Stimulated activated CD8-positive, alpha-beta memory T cell treated with anti-CD3 and anti-CD28 coated beads, Interleukin-15, amount 100 ng/mL, for 24 hours (primary cell): Measurements from ENCODE around the gene LIPG.
"Not testable (repeated sequence)": the region's sequence is repeated elsewhere in the genome, so short reads cannot be mapped to it uniquely, and the experiment has no call there.

Experiments
- DNase-seq: peaks from one replicate; pipeline ENCODE4 v3.0.0-alpha.2; 2020; ENCODE audit warnings: low read depth

Gene LIPG

GRCh38 chr18:49561289-49562193 lies at the start of gene LIPG:
Gene LIPG, plus strand, starts transcription at chr18:49562057. Its CDS starts 252 bp downstream, at chr18:49562309.
- DNase-seq, result no peak

GRCh38 chr18:49512876-49513275 lies 49.0 kb upstream of the LIPG start:
- not testable (repeated sequence) for DNase-seq

- DNase-seq, result no peak
Observed at GRCh38 chr18:49514577-49514976, 47.3 kb upstream of the LIPG start.

- not testable (repeated sequence) for DNase-seq
Observed at GRCh38 chr18:49515003-49515402, 46.9 kb upstream of the LIPG start.

GRCh38 chr18:49515516-49515915 lies 46.3 kb upstream of the LIPG start:
- no peak for DNase-seq

- DNase-seq, result no peak
Observed at GRCh38 chr18:49517483-49517882, 44.4 kb upstream of the LIPG start.

GRCh38 chr18:49519101-49519971 lies 42.5 kb upstream of the LIPG start:
- no peak for DNase-seq

GRCh38 chr18:49520661-49521145 lies 41.2 kb upstream of the LIPG start:
- no peak for DNase-seq

GRCh38 chr18:49521216-49521835 lies 40.5 kb upstream of the LIPG start:
- DNase-seq, result no peak

- not testable (repeated sequence) for DNase-seq
Observed at GRCh38 chr18:49523580-49524093, 38.2 kb upstream of the LIPG start.

GRCh38 chr18:49524349-49524748 lies 37.5 kb upstream of the LIPG start:
- no peak for DNase-seq

GRCh38 chr18:49524951-49525350 lies 36.9 kb upstream of the LIPG start:
- DNase-seq, result no peak

- DNase-seq, result no peak
Observed at GRCh38 chr18:49525981-49526380, 35.9 kb upstream of the LIPG start.

GRCh38 chr18:49527631-49528327 lies 34.1 kb upstream of the LIPG start:
- no peak for DNase-seq

- no peak for DNase-seq
Observed at GRCh38 chr18:49529596-49529995, 32.3 kb upstream of the LIPG start.

GRCh38 chr18:49531678-49532153 lies 30.1 kb upstream of the LIPG start:
- DNase-seq, result no peak

GRCh38 chr18:49534846-49535601 lies 26.8 kb upstream of the LIPG start:
- no peak for DNase-seq

GRCh38 chr18:49537232-49537896 lies 24.5 kb upstream of the LIPG start:
- no peak for DNase-seq

- DNase-seq, result no peak
Observed at GRCh38 chr18:49544362-49544761, 17.5 kb upstream of the LIPG start.

- DNase-seq, result no peak
Observed at GRCh38 chr18:49546278-49546677, 15.6 kb upstream of the LIPG start.
